ENCODE measurements around the gene AMBRA1. TPM values are rescaled to one million over a fixed set of nuclear protein-coding genes. Genes with fewer than 3 reads are reported as not detected.

The AMBRA1 gene
- total RNA-seq, 1 donor from 2014 or later = 11.3 TPM

- no peak for TF ChIP-seq CTCF (IDR thresholded peaks at IDR 0.05; ENCODE audit: insufficient read depth, low read length, severe bottlenecking)
- Histone ChIP-seq H3K4me3 (ENCODE audit: low read depth, low read length) (no peak overlapping the region), H3K27me3 (ENCODE audit: control insufficient read depth, insufficient read depth, low read length) (no peaks in the 10 kb centered on the region), H3K36me3 (ENCODE audit: control insufficient read depth, insufficient read depth, low read length) (peaks cover 9% of the 10 kb centered on the region)
- FAIRE-seq = no peak
- DNase-seq (ENCODE audit: low read depth) = no peak
Measured at GRCh38 chr11:46438211-46438610, 155.6 kb downstream of the AMBRA1 start.

- DNase-seq (ENCODE audit: low read depth) (no peak), FAIRE-seq (no peak)
- H3K36me3 ChIP-seq (ENCODE audit: control insufficient read depth, insufficient read depth, low read length) = peaks cover 11% of the 10 kb centered on the region
- no peak overlapping the region for H3K4me3 ChIP-seq (ENCODE audit: low read depth, low read length)
- H3K27me3 ChIP-seq (ENCODE audit: control insufficient read depth, insufficient read depth, low read length) = no peaks in the 10 kb centered on the region
- TF ChIP-seq CTCF (IDR thresholded peaks at IDR 0.05; ENCODE audit: insufficient read depth, low read length, severe bottlenecking) = no peak
Measured at GRCh38 chr11:46437122-46437689, 156.6 kb downstream of the AMBRA1 start.

- no peak for FAIRE-seq
- H3K4me3 ChIP-seq (ENCODE audit: low read depth, low read length) = no peak overlapping the region
Measured at GRCh38 chr11:46436113-46436512, 157.7 kb downstream of the AMBRA1 start.

GRCh38 chr11:46435679-46436078 lies 158.1 kb downstream of the AMBRA1 start:
- Histone ChIP-seq H3K4me3 (ENCODE audit: low read depth, low read length) (no peak overlapping the region), H3K27me3 (ENCODE audit: control insufficient read depth, insufficient read depth, low read length) (no peaks in the 10 kb centered on the region), H3K36me3 (ENCODE audit: control insufficient read depth, insufficient read depth, low read length) (peaks cover 9% of the 10 kb centered on the region)
- no peak for TF ChIP-seq CTCF (IDR thresholded peaks at IDR 0.05; ENCODE audit: insufficient read depth, low read length, severe bottlenecking)
- FAIRE-seq (no peak), DNase-seq (ENCODE audit: low read depth) (no peak)

More at GRCh38 chr11:46436113-46436512, 157.7 kb downstream of the AMBRA1 start:
- TF ChIP-seq CTCF (IDR thresholded peaks at IDR 0.05; ENCODE audit: insufficient read depth, low read length, severe bottlenecking) = no peak
- Histone ChIP-seq H3K36me3 (ENCODE audit: control insufficient read depth, insufficient read depth, low read length) (peaks cover 9% of the 10 kb centered on the region), H3K27me3 (ENCODE audit: control insufficient read depth, insufficient read depth, low read length) (no peaks in the 10 kb centered on the region)
- no peak for DNase-seq (ENCODE audit: low read depth)

GRCh38 chr11:46431211-46431610 lies 162.6 kb downstream of the AMBRA1 start:
- H3K36me3 ChIP-seq (ENCODE audit: control insufficient read depth, insufficient read depth, low read length) = peaks cover 10% of the 10 kb centered on the region
- H3K27me3 ChIP-seq (ENCODE audit: control insufficient read depth, insufficient read depth, low read length) = no peaks in the 10 kb centered on the region
- FAIRE-seq (no peak), DNase-seq (ENCODE audit: low read depth) (no peak)
- TF ChIP-seq CTCF (IDR thresholded peaks at IDR 0.05; ENCODE audit: insufficient read depth, low read length, severe bottlenecking) = no peak
- no peak overlapping the region for H3K4me3 ChIP-seq (ENCODE audit: low read depth, low read length)

- no peak for TF ChIP-seq CTCF (IDR thresholded peaks at IDR 0.05; ENCODE audit: insufficient read depth, low read length, severe bottlenecking)
- H3K27me3 ChIP-seq (ENCODE audit: control insufficient read depth, insufficient read depth, low read length) = no peaks in the 10 kb centered on the region
- H3K4me3 ChIP-seq (ENCODE audit: low read depth, low read length) = no peak overlapping the region
- FAIRE-seq (no peak), DNase-seq (ENCODE audit: low read depth) (no peak)
- peaks cover 9% of the 10 kb centered on the region for H3K36me3 ChIP-seq (ENCODE audit: control insufficient read depth, insufficient read depth, low read length)
Measured at GRCh38 chr11:46429717-46430116, 164.1 kb downstream of the AMBRA1 start.
